Measurements from ENCODE around the gene TMEM54.

Gene TMEM54

GRCh38 chr1:32937061-32937460 is 35.9 kb upstream of the TMEM54 start:
- no peak overlapping the region for H3K4me3 ChIP-seq (ENCODE audit: low read depth, low read length)
- TF ChIP-seq SETDB1 (IDR thresholded peaks at IDR 0.05; ENCODE audit: insufficient read length, low read length) (no peak), ZNF600 (tag by site-specific recombination; IDR thresholded peaks at IDR 0.05) (no peak)
- H3K27ac ChIP-seq (ENCODE audit: extremely low read depth, low read depth, low read length) = no peak overlapping the region
- no peaks in the 10 kb centered on the region for H3K4me1 ChIP-seq (ENCODE audit: control insufficient read depth, insufficient read depth, low read length)
- no peaks in the 10 kb centered on the region for H3K9me3 ChIP-seq (ENCODE audit: control insufficient read depth, insufficient read depth, low read depth, low read length)
- ChIA-PET POLR2A (interaction anchor here (0.8 kb wide), 1 partner anchor 26 kb away, joined by 4 read pairs; no protein-coding TSS in a partner anchor), CTCF (interaction anchor here (0.6 to 3.0 kb wide), 6 partner anchors 16 to 149 kb away, joined by 3 to 9 read pairs (median 4); partner anchors contain the start of gene AZIN2)
- H3K36me3 ChIP-seq (ENCODE audit: control insufficient read depth in 2 of 2, insufficient read depth in 1 of 2, low read length in 2 of 2) = peaks cover 5 to 66% of the 10 kb centered on the region in 2 experiments

- Histone ChIP-seq H3K27ac (ENCODE audit: extremely low read depth, low read depth, low read length) (no peak overlapping the region), H3K36me3 (ENCODE audit: control insufficient read depth in 2 of 2, insufficient read depth in 1 of 2, low read length in 2 of 2) (peaks cover 0 to 40% of the 10 kb centered on the region in 2 experiments), H3K4me3 (ENCODE audit: low read depth, low read length) (no peak overlapping the region), H3K4me1 (ENCODE audit: control insufficient read depth, insufficient read depth, low read length) (no peaks in the 10 kb centered on the region), H3K9me3 (ENCODE audit: control insufficient read depth, insufficient read depth, low read depth, low read length) (no peaks in the 10 kb centered on the region)
- ChIA-PET CTCF (interaction anchor here (0.5 to 6.8 kb wide), 21 partner anchors 9 to 363 kb away, joined by 3 to 71 read pairs (median 4); partner anchors contain the start of gene HPCA), POLR2A (interaction anchor here (0.6 to 1.1 kb wide), 3 partner anchors 30 to 146 kb away, joined by 3 to 7 read pairs (median 5); partner anchors contain the start of genes AZIN2 and RNF19B)
- no peak for TF ChIP-seq ZNF792 (tag by site-specific recombination; IDR thresholded peaks at IDR 0.05)
- no peak for TF ChIP-seq ZNF280C (tag by site-specific recombination; IDR thresholded peaks at IDR 0.05)
- no peak for TF ChIP-seq ZNF785 (tag by site-specific recombination; IDR thresholded peaks at IDR 0.05)
- no peak for TF ChIP-seq ZNF837 (tag by site-specific recombination; IDR thresholded peaks at IDR 0.05)
- TF ChIP-seq MEIS1 (CRISPR knock-in tag; IDR thresholded peaks at IDR 0.05; ENCODE audit: borderline replicate concordance) = no peak
- no peak for TF ChIP-seq ZNF148 (tag by site-specific recombination; IDR thresholded peaks at IDR 0.05; ENCODE audit: borderline replicate concordance)
- TF ChIP-seq ZNF626 (tag by site-specific recombination; IDR thresholded peaks at IDR 0.05) = no peak
- TF ChIP-seq ZBTB10 (tag by site-specific recombination; IDR thresholded peaks at IDR 0.05) = no peak
- TF ChIP-seq TSHZ1 (tag by site-specific recombination; IDR thresholded peaks at IDR 0.05; ENCODE audit: borderline replicate concordance) = no peak
- no peak for TF ChIP-seq ZNF114 (tag by site-specific recombination; IDR thresholded peaks at IDR 0.05)
- no peak for TF ChIP-seq ZNF704 (tag by site-specific recombination; IDR thresholded peaks at IDR 0.05)
- no peak for TF ChIP-seq ZNF768 (tag by site-specific recombination; IDR thresholded peaks at IDR 0.05)
- no peak for TF ChIP-seq ZNF529 (tag by site-specific recombination; IDR thresholded peaks at IDR 0.05; ENCODE audit: insufficient replicate concordance)
- TF ChIP-seq ZNF692 (tag by site-specific recombination; IDR thresholded peaks at IDR 0.05) = no peak
- no peak for TF ChIP-seq ZNF362 (tag by site-specific recombination; IDR thresholded peaks at IDR 0.05)
Observed at GRCh38 chr1:32934535-32934934, 33.3 kb upstream of the TMEM54 start.

Measured in HEK293 (cell line).